Measurements from ENCODE around the gene PLCL1. TPM values are rescaled to one million over a fixed set of nuclear protein-coding genes. Genes with fewer than 3 reads are reported as not detected.

PLCL1 gene
- total RNA-seq, 1 experiment from 2014 or later: not detected

- BruUV-seq (replicated peaks): no TSS peak
- no peak overlapping the region for H3K27ac ChIP-seq
- POLR2A ChIA-PET (ENCODE audit: unreplicated experiment): no interaction called here
- H3K9me3 ChIP-seq (ENCODE audit: insufficient read depth, low read depth): no peaks in the 10 kb centered on the region
- DNase-seq: no peak
- CTCF ChIA-PET: no interaction called here
- H2AFZ ChIP-seq: no peak overlapping the region
- H3K4me1 ChIP-seq (replicated peaks; ENCODE audit: insufficient read depth): no peaks in the 10 kb centered on the region
- no peaks in the 10 kb centered on the region for H3K79me2 ChIP-seq (ENCODE audit: low read depth)
- H4K20me1 ChIP-seq (ENCODE audit: insufficient read depth): no peaks in the 10 kb centered on the region
- H3K36me3 ChIP-seq (ENCODE audit: low read depth): no peaks in the 10 kb centered on the region
- no peaks in the 10 kb centered on the region for H3K27me3 ChIP-seq (ENCODE audit: insufficient read depth, low read depth)
- intact Hi-C loops (cut with micrococcal nuclease; ENCODE audit: unreplicated experiment): no loop called here
- H3K4me3 ChIP-seq: no peak overlapping the region
- H3K4me2 ChIP-seq: no peak overlapping the region
- no peaks in the 10 kb centered on the region for H3K9me2 ChIP-seq (ENCODE audit: insufficient read depth)
- H3F3A ChIP-seq (ENCODE audit: insufficient read depth, low read depth): no peaks in the 10 kb centered on the region
- TF ChIP-seq CTCF (conservative IDR thresholded peaks at IDR 0.05): no peak
Measured at GRCh38 chr2:197975931-197976519, 171.6 kb downstream of the PLCL1 start.

- no peaks in the 10 kb centered on the region for H3K79me2 ChIP-seq (ENCODE audit: low read depth)
- no peaks in the 10 kb centered on the region for H3F3A ChIP-seq (ENCODE audit: insufficient read depth, low read depth)
- H4K20me1 ChIP-seq (ENCODE audit: insufficient read depth): no peaks in the 10 kb centered on the region
- no peak for TF ChIP-seq EZH2 (IDR thresholded peaks at IDR 0.05; ENCODE audit: low read depth)
- no peak for TF ChIP-seq CTCF (conservative IDR thresholded peaks at IDR 0.05)
- H3K9me2 ChIP-seq (ENCODE audit: insufficient read depth): no peaks in the 10 kb centered on the region
- H3K27me3 ChIP-seq (ENCODE audit: insufficient read depth, low read depth): no peaks in the 10 kb centered on the region
- ChIA-PET POLR2A (ENCODE audit: unreplicated experiment) (no interaction called here), CTCF (no interaction called here)
- no peak for DNase-seq
- H3K9me3 ChIP-seq (ENCODE audit: insufficient read depth, low read depth): no peaks in the 10 kb centered on the region
- no peaks in the 10 kb centered on the region for H3K4me1 ChIP-seq (replicated peaks; ENCODE audit: insufficient read depth)
- no peak overlapping the region for H3K4me3 ChIP-seq
- intact Hi-C loops (cut with micrococcal nuclease; ENCODE audit: unreplicated experiment): no loop called here
- H3K4me2 ChIP-seq: no peak overlapping the region
- no peak overlapping the region for H2AFZ ChIP-seq
- H3K36me3 ChIP-seq (ENCODE audit: low read depth): no peaks in the 10 kb centered on the region
- H3K27ac ChIP-seq: no peak overlapping the region
- BruUV-seq (replicated peaks): no TSS peak
Measured at GRCh38 chr2:197978971-197979370, 174.6 kb downstream of the PLCL1 start.

- no peak for DNase-seq
- intact Hi-C loops (cut with micrococcal nuclease; ENCODE audit: unreplicated experiment): no loop called here
- TF ChIP-seq EZH2 (IDR thresholded peaks at IDR 0.05; ENCODE audit: low read depth): no peak
- no peak for TF ChIP-seq CTCF (conservative IDR thresholded peaks at IDR 0.05)
- Histone ChIP-seq H3F3A (ENCODE audit: insufficient read depth, low read depth) (no peaks in the 10 kb centered on the region), H3K4me3 (no peak overlapping the region), H3K27ac (no peak overlapping the region), H3K27me3 (ENCODE audit: insufficient read depth, low read depth) (no peaks in the 10 kb centered on the region), H3K4me2 (no peak overlapping the region), H3K36me3 (ENCODE audit: low read depth) (no peaks in the 10 kb centered on the region), H4K20me1 (ENCODE audit: insufficient read depth) (no peaks in the 10 kb centered on the region), H2AFZ (no peak overlapping the region), H3K9me3 (ENCODE audit: insufficient read depth, low read depth) (no peaks in the 10 kb centered on the region), H3K9me2 (ENCODE audit: insufficient read depth) (no peaks in the 10 kb centered on the region), H3K79me2 (ENCODE audit: low read depth) (no peaks in the 10 kb centered on the region), H3K4me1 (replicated peaks; ENCODE audit: insufficient read depth) (no peaks in the 10 kb centered on the region)
- ChIA-PET CTCF (no interaction called here), POLR2A (ENCODE audit: unreplicated experiment) (no interaction called here)
- BruUV-seq (replicated peaks): no TSS peak
Measured at GRCh38 chr2:197982565-197982964, 178.2 kb downstream of the PLCL1 start.

Measured in PC-9 (cell line).